ENCODE data around the gene ZNF385A.

GRCh38 chr12:54383041-54383609 lies 1.4 kb downstream of the ZNF385A start:
- TF ChIP-seq PCBP1 (IDR thresholded peaks at IDR 0.05; ENCODE audit: low read depth, low read length, poor library complexity, severe bottlenecking) (no peak), GABPB2 (CRISPR knock-in tag; conservative IDR thresholded peaks at IDR 0.05) (no peak)
